Mesendoderm (in vitro differentiated cells): ENCODE measurements around the gene SHANK1.
"Not testable (repeated sequence)": the region's sequence is repeated elsewhere in the genome, so short reads cannot be mapped to it uniquely, and the experiment has no call there.

ENCODE experiments used
- DNase-seq: peaks from one replicate; pipeline ENCODE4 v3.0.0; 2013
- H2AK5ac ChIP-seq: 2 replicates; pipeline ENCODE4 v1.6.1; 2013; ENCODE audit warnings: low read length, inconsistent platforms
- H2BK120ac ChIP-seq: 2 replicates; pipeline ENCODE4 v1.6.1; 2013; ENCODE audit warnings: low read depth, mild to moderate bottlenecking, low read length, moderate library complexity, mixed read lengths
- H2BK15ac ChIP-seq: replicated peaks from 2 replicates; pipeline ENCODE4 v1.6.1; 2013; ENCODE audit warnings: low read depth, mild to moderate bottlenecking, moderate library complexity
- H2BK5ac ChIP-seq: 2 replicates; pipeline ENCODE4 v1.6.1; 2013; ENCODE audit warnings: low read length, inconsistent platforms
- H3K18ac ChIP-seq: 2 replicates; pipeline ENCODE4 v1.6.1; 2013; ENCODE audit warnings: mild to moderate bottlenecking, low read length, mixed read lengths
- H3K23ac ChIP-seq: one replicate; pipeline ENCODE4 v1.6.1; 2013; ENCODE audit warnings: low read length
- H3K27ac ChIP-seq: 2 replicates; pipeline ENCODE4 v1.5.1; 2013; ENCODE audit warnings: low read depth, mild to moderate bottlenecking, inconsistent platforms, low read length, moderate library complexity
- H3K27me3 ChIP-seq: 2 replicates; pipeline ENCODE4 v1.6.1; 2013; ENCODE audit warnings: low read length, control low read depth, mild to moderate bottlenecking, inconsistent platforms; ENCODE audit not compliant: insufficient read depth, poor library complexity
- H3K36me3 ChIP-seq: 2 replicates; pipeline ENCODE4 v1.6.1; 2013; ENCODE audit warnings: low read length, inconsistent platforms; ENCODE audit not compliant: control insufficient read depth, insufficient read depth
- H3K4ac ChIP-seq: one replicate; pipeline ENCODE4 v1.6.1; 2013; ENCODE audit warnings: low read depth, mild to moderate bottlenecking, low read length, moderate library complexity
- H3K4me1 ChIP-seq: 2 replicates; pipeline ENCODE4 v1.6.1; 2013; ENCODE audit warnings: low read depth, low read length, inconsistent platforms; ENCODE audit not compliant: control insufficient read depth
- H3K4me2 ChIP-seq: 2 replicates; pipeline ENCODE4 v1.6.1; 2013; ENCODE audit warnings: low read length
- H3K4me3 ChIP-seq: 2 replicates; pipeline ENCODE4 v1.5.1; 2013; ENCODE audit warnings: mild to moderate bottlenecking, low read length
- H3K56ac ChIP-seq: one replicate; pipeline ENCODE4 v1.6.1; 2013; ENCODE audit warnings: low read length
- H3K79me1 ChIP-seq: 2 replicates; pipeline ENCODE4 v1.6.1; 2013; ENCODE audit warnings: low read length, inconsistent platforms
- H3K79me2 ChIP-seq: 2 replicates; pipeline ENCODE4 v1.6.1; 2013; ENCODE audit warnings: mild to moderate bottlenecking, low read length; ENCODE audit not compliant: control insufficient read depth, insufficient read depth
- H3K9ac ChIP-seq: 2 replicates; pipeline ENCODE4 v1.6.1; 2013; ENCODE audit warnings: low read length, inconsistent platforms
- H4K5ac ChIP-seq: one replicate; pipeline ENCODE4 v1.6.1; 2013; ENCODE audit warnings: low read length
- H4K8ac ChIP-seq: one replicate; pipeline ENCODE4 v1.6.1; 2013; ENCODE audit warnings: low read depth, mild to moderate bottlenecking, control low read depth, low read length, moderate library complexity
- WGBS: extraction: QIAGEN DNeasy Blood & Tissue Kit; methylation state at CpG from one replicate; pipeline ENCODE4 v1.1.7; 2013; ENCODE audit warnings: low lambda C conversion rate, missing lambda C conversion rate; ENCODE audit not compliant: insufficient coverage; ENCODE audit errors: extremely low coverage; 5-methylcytosine and 5-hydroxymethylcytosine counted together

The SHANK1 gene

GRCh38 chr19:50626795-50627194, 92.8 kb downstream of the SHANK1 start:
- no CpG with 5 or more reads among the region's 4 CpGs for WGBS
- Histone ChIP-seq H2AK5ac (no peak overlapping the region), H2BK5ac (no peak overlapping the region), H3K27ac (no peak overlapping the region), H3K79me2 (no peaks in the 10 kb centered on the region), H2BK120ac (no peak overlapping the region), H3K23ac (no peak overlapping the region), H3K36me3 (no peaks in the 10 kb centered on the region), H3K4me1 (no peaks in the 10 kb centered on the region), H4K5ac (no peak overlapping the region), H3K4ac (no peak overlapping the region), H3K9ac (no peak overlapping the region), H4K8ac (no peak overlapping the region), H3K4me3 (no peak overlapping the region), H3K27me3 (no peaks in the 10 kb centered on the region), H3K18ac (no peak overlapping the region), H3K4me2 (no peak overlapping the region), H3K79me1 (no peaks in the 10 kb centered on the region), H3K56ac (no peak overlapping the region), H2BK15ac (no peak overlapping the region)
- DNase-seq, result no peak

GRCh38 chr19:50626011-50626410, 93.6 kb downstream of the SHANK1 start:
- Histone ChIP-seq H3K56ac (no peak overlapping the region), H3K18ac (no peak overlapping the region), H3K36me3 (no peaks in the 10 kb centered on the region), H3K9ac (no peak overlapping the region), H3K4me3 (no peak overlapping the region), H3K79me2 (no peaks in the 10 kb centered on the region), H3K23ac (no peak overlapping the region), H3K27me3 (no peaks in the 10 kb centered on the region), H2BK15ac (no peak overlapping the region), H3K4me2 (no peak overlapping the region), H4K8ac (no peak overlapping the region), H2BK5ac (no peak overlapping the region), H3K4ac (no peak overlapping the region), H3K4me1 (no peaks in the 10 kb centered on the region), H2AK5ac (no peak overlapping the region), H2BK120ac (no peak overlapping the region), H3K27ac (no peak overlapping the region), H3K79me1 (no peaks in the 10 kb centered on the region), H4K5ac (no peak overlapping the region)
- DNase-seq, result no peak
- WGBS, result no CpG with 5 or more reads among the region's 4 CpGs

GRCh38 chr19:50624949-50625600, 94.5 kb downstream of the SHANK1 start:
- Histone ChIP-seq H2AK5ac (no peak overlapping the region), H3K18ac (no peak overlapping the region), H3K79me1 (no peaks in the 10 kb centered on the region), H4K8ac (no peak overlapping the region), H3K4ac (no peak overlapping the region), H2BK5ac (no peak overlapping the region), H3K9ac (no peak overlapping the region), H3K56ac (no peak overlapping the region), H3K79me2 (no peaks in the 10 kb centered on the region), H3K27ac (no peak overlapping the region), H3K27me3 (no peaks in the 10 kb centered on the region), H3K36me3 (no peaks in the 10 kb centered on the region), H3K4me1 (no peaks in the 10 kb centered on the region), H2BK15ac (no peak overlapping the region), H3K4me2 (no peak overlapping the region), H4K5ac (no peak overlapping the region), H3K23ac (no peak overlapping the region), H2BK120ac (no peak overlapping the region), H3K4me3 (no peak overlapping the region)
- DNase-seq, result no peak
- no CpG with 5 or more reads among the region's 44 CpGs for WGBS

- not testable (repeated sequence) for H4K5ac ChIP-seq, H3K79me2 ChIP-seq, H3K79me1 ChIP-seq, H3K4me1 ChIP-seq, H3K18ac ChIP-seq, H3K9ac ChIP-seq, H2AK5ac ChIP-seq, H3K23ac ChIP-seq, H3K4me2 ChIP-seq, H4K8ac ChIP-seq, H3K56ac ChIP-seq, H3K36me3 ChIP-seq, H3K27me3 ChIP-seq, H3K27ac ChIP-seq, DNase-seq, H2BK5ac ChIP-seq, H2BK120ac ChIP-seq, H2BK15ac ChIP-seq, H3K4me3 ChIP-seq, H3K4ac ChIP-seq
- no CpG with 5 or more reads among the region's 5 CpGs for WGBS
Measured at GRCh38 chr19:50620394-50620906, 99.2 kb downstream of the SHANK1 start.

GRCh38 chr19:50619184-50619583, 100.4 kb downstream of the SHANK1 start:
- H3K23ac ChIP-seq, H3K79me1 ChIP-seq, H2BK15ac ChIP-seq, H4K8ac ChIP-seq, H3K9ac ChIP-seq, H3K4me2 ChIP-seq, H3K36me3 ChIP-seq, H2BK5ac ChIP-seq, H2AK5ac ChIP-seq, H4K5ac ChIP-seq, H3K56ac ChIP-seq, H3K79me2 ChIP-seq, H3K18ac ChIP-seq, H3K4ac ChIP-seq, DNase-seq, H3K4me3 ChIP-seq, H2BK120ac ChIP-seq, H3K4me1 ChIP-seq, H3K27ac ChIP-seq, H3K27me3 ChIP-seq: not testable (repeated sequence)
- WGBS, result no CpG with 5 or more reads among the region's 5 CpGs

GRCh38 chr19:50618379-50618778, 101.2 kb downstream of the SHANK1 start:
- H2BK120ac ChIP-seq, H3K23ac ChIP-seq, DNase-seq, H3K4me1 ChIP-seq, H3K36me3 ChIP-seq, H4K5ac ChIP-seq, H3K4ac ChIP-seq, H3K4me2 ChIP-seq, H2BK15ac ChIP-seq, H3K18ac ChIP-seq, H2AK5ac ChIP-seq, H3K4me3 ChIP-seq, H4K8ac ChIP-seq, H3K79me2 ChIP-seq, H3K79me1 ChIP-seq, H3K56ac ChIP-seq, H2BK5ac ChIP-seq, H3K9ac ChIP-seq, H3K27ac ChIP-seq, H3K27me3 ChIP-seq: not testable (repeated sequence)
- no CpG with 5 or more reads among the region's 5 CpGs for WGBS
